ENCODE measurements around the gene DLGAP1.
"Not testable (repeated sequence)": the region's sequence is repeated elsewhere in the genome, so short reads cannot be mapped to it uniquely, and the experiment has no call there.

DLGAP1 gene

DNA sequence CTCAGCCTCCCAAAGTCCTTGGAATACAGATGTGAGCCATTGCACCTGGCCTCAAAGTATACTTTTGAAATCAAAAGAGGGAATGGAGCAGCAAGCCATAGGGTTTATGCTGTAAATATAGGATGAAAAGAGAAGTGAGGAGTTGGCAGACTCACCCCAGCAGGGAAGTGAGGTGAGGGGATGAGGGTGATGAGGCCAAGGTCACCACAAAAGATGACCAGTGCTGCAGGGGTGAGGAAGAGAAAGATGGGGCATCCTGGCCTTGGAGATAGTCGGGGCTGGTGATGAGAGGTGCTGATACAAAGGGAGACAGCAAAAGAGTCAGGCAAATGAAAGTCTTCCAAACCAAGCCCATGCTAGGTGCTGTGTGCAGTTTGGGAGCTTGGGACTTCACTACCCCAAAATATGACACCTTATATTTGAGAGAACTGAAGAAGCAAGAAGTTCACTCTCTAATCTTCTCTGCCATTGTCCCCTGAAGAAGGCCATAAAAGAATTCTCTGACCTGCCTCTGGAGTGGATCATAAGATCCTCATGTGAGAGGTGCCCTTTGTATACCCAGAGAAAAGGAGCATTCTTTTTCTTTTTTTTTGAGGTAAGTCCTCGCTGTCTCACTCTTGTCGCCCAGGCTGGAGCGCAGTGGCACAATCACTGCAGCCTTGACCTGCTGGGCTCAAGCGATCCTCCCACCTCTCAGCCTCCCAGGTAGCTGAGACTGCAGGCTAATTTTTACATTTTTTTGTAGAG lies 974.1 kb downstream of the DLGAP1 start:
- H3K36me3 Mint-ChIP-seq = no peaks in the 10 kb centered on the region
- no peak overlapping the region for H3K4me3 Mint-ChIP-seq
- H3K4me1 Mint-ChIP-seq = no peaks in the 10 kb centered on the region
- H3K9me3 Mint-ChIP-seq = no peaks in the 10 kb centered on the region
- H3K27me3 Mint-ChIP-seq = no peaks in the 10 kb centered on the region
- H3K27ac Mint-ChIP-seq = no peak overlapping the region

DNA sequence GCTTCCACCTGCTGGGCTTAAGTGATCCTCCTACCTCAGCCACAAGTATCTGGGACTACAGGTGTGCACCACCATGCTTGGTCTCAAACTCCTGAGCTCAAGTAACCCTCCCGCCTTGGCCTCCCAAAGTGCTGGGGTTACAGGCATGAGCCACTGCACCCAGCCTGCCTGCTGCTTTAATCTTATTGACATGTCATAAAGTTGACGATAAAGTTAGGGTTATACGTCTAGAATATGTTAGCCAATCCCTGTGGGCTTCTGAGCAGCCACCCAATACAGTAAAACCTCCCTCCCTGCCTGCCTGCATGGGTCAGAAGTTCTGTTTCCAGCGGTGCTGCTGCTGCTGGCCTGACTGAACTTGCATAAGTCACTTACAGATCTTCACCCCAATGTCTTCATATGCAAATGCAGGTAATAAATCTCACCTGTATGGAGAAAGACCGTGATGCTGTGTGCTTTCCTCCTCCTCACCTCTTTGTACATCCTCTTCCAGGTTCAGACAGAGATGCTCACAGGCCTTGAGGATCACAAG lies 975.1 kb downstream of the DLGAP1 start:
- Mint-ChIP-seq H3K4me3 (no peak overlapping the region), H3K4me1 (no peaks in the 10 kb centered on the region), H3K9me3 (no peaks in the 10 kb centered on the region), H3K27me3 (no peaks in the 10 kb centered on the region), H3K27ac (no peak overlapping the region), H3K36me3 (no peaks in the 10 kb centered on the region)

DNA sequence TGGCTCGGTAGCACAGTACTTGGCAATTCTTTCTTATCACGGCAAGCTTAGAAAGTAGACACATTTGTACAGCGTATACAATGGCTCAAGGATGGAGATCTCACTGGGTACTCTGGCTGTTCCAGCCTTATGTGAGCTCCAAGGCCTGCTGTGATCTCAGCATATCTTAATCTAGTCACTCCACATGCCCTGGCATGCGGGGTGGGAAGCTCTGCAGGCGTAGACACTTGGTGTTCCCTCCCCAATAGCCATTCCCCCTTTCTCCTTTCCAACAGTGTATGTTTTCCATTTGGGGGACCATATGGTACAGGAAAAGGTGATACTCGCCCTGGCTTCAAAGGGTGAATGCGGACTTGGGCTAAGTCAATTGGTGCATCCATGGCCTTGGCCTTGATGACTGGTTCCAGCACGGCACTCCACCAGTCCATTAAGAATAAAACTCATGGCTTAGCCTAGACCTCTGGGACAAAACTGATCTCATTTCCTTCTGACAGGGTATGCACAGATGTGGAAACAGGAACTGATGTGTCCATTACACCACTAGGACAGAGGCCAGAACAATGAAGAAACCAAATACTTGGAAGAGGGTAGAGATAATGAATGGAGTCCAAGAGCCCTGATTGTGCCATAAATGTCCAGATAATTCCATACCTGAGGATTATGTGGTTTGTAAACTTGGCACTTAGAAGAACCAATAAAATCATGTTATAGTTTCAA lies 976.7 kb downstream of the DLGAP1 start:
- no peaks in the 10 kb centered on the region for H3K36me3 Mint-ChIP-seq
- H3K27ac Mint-ChIP-seq = no peak overlapping the region
- no peaks in the 10 kb centered on the region for H3K4me1 Mint-ChIP-seq
- no peak overlapping the region for H3K4me3 Mint-ChIP-seq
- no peaks in the 10 kb centered on the region for H3K9me3 Mint-ChIP-seq
- H3K27me3 Mint-ChIP-seq = no peaks in the 10 kb centered on the region

- no peak overlapping the region for H3K4me3 Mint-ChIP-seq
- no peaks in the 10 kb centered on the region for H3K9me3 Mint-ChIP-seq
- H3K4me1 Mint-ChIP-seq = peaks cover 3% of the 10 kb centered on the region
- no peaks in the 10 kb centered on the region for H3K27me3 Mint-ChIP-seq
- no peak overlapping the region for H3K27ac Mint-ChIP-seq
- no peaks in the 10 kb centered on the region for H3K36me3 Mint-ChIP-seq
These were observed 982.2 kb downstream of the DLGAP1 start for GRCh38 chr18:3472681-3473544.

DNA sequence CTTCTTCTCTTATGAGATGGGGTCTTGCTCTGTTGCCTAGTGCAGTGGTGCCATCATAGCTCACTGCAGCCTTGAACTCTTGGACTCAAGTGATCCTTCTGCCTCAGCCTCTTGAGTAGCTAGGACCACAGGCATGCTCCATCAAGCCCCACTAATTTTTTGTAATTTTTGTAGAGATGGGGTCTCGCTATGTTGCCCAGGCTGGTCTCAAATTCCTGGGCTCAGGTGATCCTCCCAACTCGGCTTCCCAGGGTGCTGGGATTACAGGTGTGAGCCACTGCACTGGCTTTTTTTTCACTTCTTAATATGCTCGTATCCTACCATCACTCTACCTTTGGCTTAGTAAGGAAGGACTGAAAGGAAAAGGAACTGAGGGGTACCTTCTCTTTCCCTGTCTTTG lies 983.0 kb downstream of the DLGAP1 start:
- not testable (repeated sequence) for H3K9me3 Mint-ChIP-seq, H3K27me3 Mint-ChIP-seq, H3K4me3 Mint-ChIP-seq, H3K36me3 Mint-ChIP-seq, H3K4me1 Mint-ChIP-seq, H3K27ac Mint-ChIP-seq

GRCh38 chr18:3471141-3471648 lies 983.9 kb downstream of the DLGAP1 start:
- no peaks in the 10 kb centered on the region for H3K9me3 Mint-ChIP-seq
- no peaks in the 10 kb centered on the region for H3K36me3 Mint-ChIP-seq
- no peak overlapping the region for H3K4me3 Mint-ChIP-seq
- no peaks in the 10 kb centered on the region for H3K27me3 Mint-ChIP-seq
- peaks cover 15% of the 10 kb centered on the region for H3K4me1 Mint-ChIP-seq
- H3K27ac Mint-ChIP-seq = no peak overlapping the region

DNA sequence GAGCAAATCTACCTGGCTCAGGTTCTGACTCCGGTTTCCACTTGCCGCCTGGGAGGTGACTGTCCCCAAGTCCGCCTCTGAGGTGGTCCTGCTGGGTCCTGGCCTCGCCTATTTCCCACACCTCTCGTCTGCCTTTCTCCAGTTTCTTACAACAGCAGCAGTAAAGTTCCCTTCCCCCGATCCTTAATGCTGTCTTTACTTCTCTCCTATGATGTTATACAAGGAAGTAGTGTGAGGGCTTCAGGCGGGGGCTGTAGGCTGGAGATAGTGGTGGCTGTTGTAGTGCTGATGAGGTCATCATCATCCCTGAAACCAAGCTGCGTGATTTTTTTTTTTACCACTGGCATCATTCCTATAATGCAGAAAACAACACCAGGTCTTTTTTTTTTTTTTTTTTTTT lies 986.3 kb downstream of the DLGAP1 start:
- Mint-ChIP-seq H3K4me1 (peaks cover 20% of the 10 kb centered on the region), H3K27me3 (no peaks in the 10 kb centered on the region), H3K27ac (no peak overlapping the region), H3K36me3 (no peaks in the 10 kb centered on the region), H3K9me3 (no peaks in the 10 kb centered on the region), H3K4me3 (no peak overlapping the region)

- Mint-ChIP-seq H3K4me1 (peaks cover 21% of the 10 kb centered on the region), H3K4me3 (no peak overlapping the region), H3K36me3 (no peaks in the 10 kb centered on the region), H3K27ac (no peak overlapping the region), H3K27me3 (no peaks in the 10 kb centered on the region), H3K9me3 (no peaks in the 10 kb centered on the region)
These were observed 986.9 kb downstream of the DLGAP1 start for GRCh38 chr18:3468066-3468705.

DNA sequence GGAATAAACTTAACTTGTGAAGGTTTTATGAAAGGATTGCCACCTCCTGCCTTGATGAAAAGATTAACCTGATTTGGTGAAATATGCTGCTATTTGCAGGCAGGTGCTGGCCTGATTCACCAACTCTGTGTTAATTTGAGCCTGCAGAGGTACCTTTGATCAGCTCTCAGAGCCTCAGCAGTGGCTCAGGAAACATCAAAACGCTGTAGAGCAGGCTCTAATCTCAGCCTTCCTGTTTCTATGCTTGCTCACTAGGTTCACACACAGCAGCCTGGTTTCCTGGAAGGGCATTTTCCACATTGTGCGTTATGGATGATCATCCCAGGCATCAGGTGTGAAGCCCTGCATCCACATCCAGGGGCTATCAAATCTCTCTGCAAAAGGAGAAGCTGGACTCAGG lies 988.2 kb downstream of the DLGAP1 start:
- H3K4me3 Mint-ChIP-seq = no peak overlapping the region
- peaks cover 21% of the 10 kb centered on the region for H3K4me1 Mint-ChIP-seq
- H3K27ac Mint-ChIP-seq = no peak overlapping the region
- peaks cover 4% of the 10 kb centered on the region for H3K36me3 Mint-ChIP-seq
- no peaks in the 10 kb centered on the region for H3K9me3 Mint-ChIP-seq
- H3K27me3 Mint-ChIP-seq = no peaks in the 10 kb centered on the region

- H3K4me1 Mint-ChIP-seq = peaks cover 21% of the 10 kb centered on the region
- no peak overlapping the region for H3K4me3 Mint-ChIP-seq
- no peak overlapping the region for H3K27ac Mint-ChIP-seq
- H3K36me3 Mint-ChIP-seq = peaks cover 7% of the 10 kb centered on the region
- H3K9me3 Mint-ChIP-seq = no peaks in the 10 kb centered on the region
- no peaks in the 10 kb centered on the region for H3K27me3 Mint-ChIP-seq
These were observed 989.1 kb downstream of the DLGAP1 start for GRCh38 chr18:3466045-3466444.

DNA sequence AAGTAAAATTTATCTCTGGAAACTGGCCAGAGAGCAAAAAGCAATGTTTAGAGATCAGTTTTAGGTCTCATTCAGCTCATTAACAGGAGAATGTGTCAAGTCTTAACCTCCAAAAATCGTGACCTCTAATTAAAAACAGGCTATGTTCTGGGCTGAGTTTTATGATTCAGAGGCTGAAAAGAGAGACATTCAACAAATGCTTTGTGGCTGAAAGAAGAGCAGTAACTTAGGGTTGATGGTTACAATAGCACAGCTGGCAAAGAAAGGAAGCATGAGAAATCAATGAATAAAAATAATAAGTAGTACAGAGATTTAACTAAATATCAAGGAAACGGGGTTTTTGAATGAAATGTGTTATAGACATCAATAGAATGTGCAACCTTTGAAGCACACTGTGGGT lies 992.1 kb downstream of the DLGAP1 start:
- H3K27ac Mint-ChIP-seq = no peak overlapping the region

GRCh38 chr18:3461704-3462103 lies 993.4 kb downstream of the DLGAP1 start:
- Mint-ChIP-seq H3K36me3 (peaks cover 33% of the 10 kb centered on the region), H3K4me1 (peaks cover 36% of the 10 kb centered on the region), H3K4me3 (no peak overlapping the region), H3K27me3 (no peaks in the 10 kb centered on the region), H3K9me3 (peaks cover 3% of the 10 kb centered on the region), H3K27ac (no peak overlapping the region)

More for the DNA sequence above, 992.1 kb downstream of the DLGAP1 start:
- Mint-ChIP-seq H3K36me3 (peaks cover 23% of the 10 kb centered on the region), H3K9me3 (peaks cover 3% of the 10 kb centered on the region), H3K27me3 (no peaks in the 10 kb centered on the region), H3K4me1 (peaks cover 36% of the 10 kb centered on the region), H3K4me3 (no peak overlapping the region)

GRCh38 chr18:3460823-3461398 lies 994.2 kb downstream of the DLGAP1 start:
- no peaks in the 10 kb centered on the region for H3K27me3 Mint-ChIP-seq
- peaks cover 3% of the 10 kb centered on the region for H3K9me3 Mint-ChIP-seq
- H3K4me3 Mint-ChIP-seq = no peak overlapping the region
- peaks cover 32% of the 10 kb centered on the region for H3K4me1 Mint-ChIP-seq
- H3K27ac Mint-ChIP-seq = no peak overlapping the region
- peaks cover 36% of the 10 kb centered on the region for H3K36me3 Mint-ChIP-seq

DNA sequence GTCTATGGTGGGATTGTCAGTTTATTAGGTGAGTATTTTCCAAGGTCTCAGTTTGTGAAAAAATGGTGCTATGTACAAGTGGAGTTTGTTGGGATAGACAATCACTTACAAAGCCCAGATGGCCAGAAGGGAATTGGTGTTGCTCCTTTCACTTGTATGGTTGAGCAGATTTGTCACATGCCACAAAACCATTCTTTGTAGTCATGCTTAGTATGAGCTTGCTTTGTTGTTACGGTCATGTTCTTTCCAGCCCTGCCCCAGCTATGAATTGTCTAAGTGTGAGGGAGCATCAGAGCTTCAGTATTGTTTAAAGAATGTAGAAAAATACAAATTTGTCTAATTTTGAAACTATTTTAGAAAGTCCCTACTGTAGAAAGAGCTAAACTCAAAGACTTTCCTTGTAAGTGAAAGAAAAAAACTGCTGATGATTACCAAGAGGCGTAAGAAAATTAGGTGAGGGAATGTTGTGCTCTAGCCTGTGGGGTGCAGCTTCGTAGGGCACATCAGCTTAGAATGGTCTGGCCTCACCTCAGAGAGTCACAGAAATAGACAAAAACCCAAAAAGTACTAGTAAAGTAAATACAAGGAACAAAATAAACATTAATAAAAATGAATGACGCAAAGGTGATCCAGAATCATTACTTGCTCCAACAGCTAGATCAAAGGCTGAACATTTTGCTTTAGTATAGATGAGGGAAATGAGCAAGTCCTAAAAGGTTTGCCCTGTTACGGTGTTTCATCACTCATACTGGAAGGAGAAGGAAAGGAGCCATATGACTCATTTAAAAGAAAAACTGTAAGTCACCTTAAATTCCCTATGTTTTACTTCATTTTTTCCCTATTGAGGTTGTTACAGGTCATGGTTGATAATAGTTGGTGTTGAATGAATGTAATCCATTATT lies 995.9 kb downstream of the DLGAP1 start:
- Mint-ChIP-seq H3K4me1 (peaks cover 48% of the 10 kb centered on the region), H3K4me3 (peak overlapping the region; percentile 15), H3K27me3 (no peaks in the 10 kb centered on the region), H3K36me3 (peaks cover 36% of the 10 kb centered on the region), H3K27ac (peak overlapping the region; percentile 37), H3K9me3 (peaks cover 3% of the 10 kb centered on the region)

All from activated naive CD4-positive, alpha-beta T cell treated with anti-CD3 and anti-CD28 coated beads, Interleukin-2, amount 50 U/mL, for 24 hours (primary cell).